Measurements from ENCODE around the gene FARP1.
"Not testable (repeated sequence)": the region's sequence is repeated elsewhere in the genome, so short reads cannot be mapped to it uniquely, and the experiment has no call there.

The FARP1 gene

GRCh38 chr13:98206946-98207345 is 64.1 kb downstream of the FARP1 start:
- no peak for DNase-seq

- DNase-seq, result no peak
Observed at GRCh38 chr13:98207416-98207815, 64.5 kb downstream of the FARP1 start.

GRCh38 chr13:98208606-98209005 is 65.7 kb downstream of the FARP1 start:
- no peak for DNase-seq

GRCh38 chr13:98212763-98213162 is 69.9 kb downstream of the FARP1 start:
- DNase-seq, result no peak

- DNase-seq, result no peak
Observed at GRCh38 chr13:98213354-98213753, 70.5 kb downstream of the FARP1 start.

GRCh38 chr13:98214008-98214643 is 71.2 kb downstream of the FARP1 start:
- DNase-seq, result no peak

- DNase-seq, result no peak
Observed at GRCh38 chr13:98214707-98215106, 71.8 kb downstream of the FARP1 start.

GRCh38 chr13:98215508-98215907 is 72.6 kb downstream of the FARP1 start:
- no peak for DNase-seq

- no peak for DNase-seq
Observed at GRCh38 chr13:98216135-98216565, 73.3 kb downstream of the FARP1 start.

- DNase-seq, result no peak
Observed at GRCh38 chr13:98216711-98217285, 73.9 kb downstream of the FARP1 start.

GRCh38 chr13:98217597-98217996 is 74.7 kb downstream of the FARP1 start:
- no peak for DNase-seq

- no peak for DNase-seq
Observed at GRCh38 chr13:98219685-98220084, 76.8 kb downstream of the FARP1 start.

GRCh38 chr13:98220271-98220791 is 77.4 kb downstream of the FARP1 start:
- DNase-seq, result no peak

GRCh38 chr13:98221234-98221633 is 78.3 kb downstream of the FARP1 start:
- DNase-seq, result no peak

- no peak for DNase-seq
Observed at GRCh38 chr13:98222081-98222554, 79.2 kb downstream of the FARP1 start.

- peak; percentile 75 for DNase-seq
Observed at GRCh38 chr13:98222816-98223215, 79.9 kb downstream of the FARP1 start.

GRCh38 chr13:98223741-98224140 is 80.8 kb downstream of the FARP1 start:
- no peak for DNase-seq

- DNase-seq, result no peak
Observed at GRCh38 chr13:98224557-98224956, 81.7 kb downstream of the FARP1 start.

GRCh38 chr13:98225036-98225940 is 82.4 kb downstream of the FARP1 start:
- DNase-seq, result no peak

GRCh38 chr13:98226496-98226895 is 83.6 kb downstream of the FARP1 start:
- DNase-seq, result no peak

- no peak for DNase-seq
Observed at GRCh38 chr13:98228661-98229341, 85.9 kb downstream of the FARP1 start.

- DNase-seq, result not testable (repeated sequence)
Observed at GRCh38 chr13:98230762-98231161, 87.9 kb downstream of the FARP1 start.

- no peak for DNase-seq
Observed at GRCh38 chr13:98232456-98232855, 89.6 kb downstream of the FARP1 start.
